GM12878 (cell line): ENCODE measurements around the gene KLK6. TPM values are rescaled to one million over a fixed set of nuclear protein-coding genes. Genes with fewer than 3 reads are reported as not detected.

ENCODE experiments used
- ATAC-seq: fragments of 200-7000 bp; cut with Tn5 transposase; 3 replicates; pipeline ENCODE4 v1.9.1; 2020; ENCODE audit warnings: mild to moderate bottlenecking, moderate library complexity
- BruUV-seq: library from RNA; stranded (reverse); fragments of 400-500 nt; replicated peaks from 2 replicates; lab custom pipeline; 2021; lab: Mats Ljungman, UMichigan
- CTCF ChIA-PET: fragments of 300-600 bp; sonication (Branson Sonifier 250); formaldehyde crosslinking; extraction: SDS; loops from one replicate; lab custom pipeline; 2021; ENCODE audit warnings: inconsistent platforms; lab: Yijun Ruan, JAX
- POLR2A ChIA-PET: fragments of 350-600 bp; formaldehyde crosslinking; extraction: SDS; loops from one replicate; lab custom pipeline; 2021; ENCODE audit warnings: inconsistent platforms; lab: Charles Lee
- RAD21 ChIA-PET: fragments of 300-600 bp; sonication (Branson Sonifier 250); formaldehyde crosslinking; loops from one replicate; lab custom pipeline; 2023; ENCODE audit warnings: antibody characterized with exemption; ENCODE audit not compliant: unreplicated experiment; lab: Charles Lee
- SMC1A ChIA-PET: fragments of 300-600 bp; sonication (Branson Sonifier 250); formaldehyde crosslinking; loops from one replicate; lab custom pipeline; 2023; ENCODE audit not compliant: unreplicated experiment, uncharacterized antibody; lab: Charles Lee
- DNase-seq: peaks from one replicate; pipeline ENCODE4 v3.0.0-alpha.2; 2011; ENCODE audit warnings: low read depth, low spot score
- FAIRE-seq: peaks from 3 replicates; lab custom pipeline; 2011; peaks lifted over from hg19 to GRCh38; lab: Jason Lieb, UNC
- H2AFZ ChIP-seq: 2 replicates; pipeline ENCODE4 v1.6.0; 2011; ENCODE audit warnings: low read depth, low read length, control low read depth; ENCODE audit not compliant: control insufficient read depth
- H3K27ac ChIP-seq: 2 replicates; pipeline ENCODE4 v1.5.1; 2011; ENCODE audit warnings: control low read depth; ENCODE audit not compliant: control insufficient read depth, insufficient read depth
- H3K27me3 ChIP-seq, 2 experiments: replicated peaks in 1 of 2; 2 replicates each; pipeline versions ENCODE4 v1.6.0 to v1.6.1; 2011; ENCODE audit warnings: low read length in 1 of 2; ENCODE audit not compliant: control insufficient read depth in 2 of 2, insufficient read depth in 2 of 2
- H3K36me3 ChIP-seq, 2 experiments: 2 replicates each; pipeline ENCODE4 v1.5.1; 2011; ENCODE audit warnings: low read length in 1 of 2; ENCODE audit not compliant: control insufficient read depth in 2 of 2, insufficient read depth in 2 of 2
- H3K4me1 ChIP-seq: 2 replicates; pipeline ENCODE4 v1.6.1; 2011; ENCODE audit warnings: mild to moderate bottlenecking, low read length, moderate library complexity, mixed read lengths; ENCODE audit not compliant: control insufficient read depth, insufficient read depth
- H3K4me2 ChIP-seq: 2 replicates; pipeline ENCODE4 v1.6.0; 2011; ENCODE audit warnings: control low read depth; ENCODE audit not compliant: control insufficient read depth, insufficient read depth
- H3K4me3 ChIP-seq: fragments of 200-600 bp; sonication (generic); 2 replicates; pipeline ENCODE4 v1.5.1; 2016
- H3K79me2 ChIP-seq: 2 replicates; pipeline ENCODE4 v1.6.0; 2011; ENCODE audit warnings: low read length; ENCODE audit not compliant: control insufficient read depth, insufficient read depth
- H3K9ac ChIP-seq: 2 replicates; pipeline ENCODE4 v1.8.0; 2011; ENCODE audit warnings: low read length, control low read depth, mixed read lengths; ENCODE audit not compliant: control insufficient read depth, insufficient read depth
- H3K9me3 ChIP-seq: replicated peaks from 3 replicates; pipeline ENCODE4 v1.5.1; 2011; ENCODE audit warnings: mild to moderate bottlenecking, low read length; ENCODE audit not compliant: control insufficient read depth, insufficient read depth
- H4K20me1 ChIP-seq: 2 replicates; pipeline ENCODE4 v1.6.0; 2011; ENCODE audit not compliant: control insufficient read depth, insufficient read depth
- BMI1 ChIP-seq: fragments of 450-650 bp; IDR thresholded peaks from 2 replicates; pipeline ENCODE4 v1.6.1; 2016; ENCODE audit warnings: mild to moderate bottlenecking, moderate library complexity, borderline replicate concordance
- CEBPB ChIP-seq, 2 experiments: fragments of 150-350 bp in 1 of 2; IDR thresholded peaks; 2 replicates each; pipeline ENCODE4 v1.6.1; 2012 to 2014; ENCODE audit warnings: low read depth in 2 of 2, low read length in 2 of 2, borderline replicate concordance in 1 of 2, inconsistent platforms in 1 of 2
- CHD2 ChIP-seq: IDR thresholded peaks from 2 replicates; pipeline ENCODE4 v1.6.1; 2011; ENCODE audit warnings: low read depth, low read length, improper control_type of control experiment, borderline replicate concordance
- CHD4 ChIP-seq: fragments of 200-600 bp; sonication (generic); IDR thresholded peaks from 2 replicates; pipeline ENCODE4 v1.6.1; 2016; ENCODE audit warnings: mild to moderate bottlenecking
- NFYB ChIP-seq: IDR thresholded peaks from 2 replicates; pipeline ENCODE4 v1.6.1; 2011; ENCODE audit warnings: low read depth, mild to moderate bottlenecking, low read length, improper control_type of control experiment, moderate library complexity; ENCODE audit not compliant: insufficient read depth
- NRF1 ChIP-seq: conservative IDR thresholded peaks from 2 replicates; pipeline ENCODE4 v1.6.1; 2011; ENCODE audit warnings: mild to moderate bottlenecking, low read depth, low read length, improper control_type of control experiment
- SIX5 ChIP-seq: IDR thresholded peaks from 2 replicates; pipeline ENCODE4 v1.6.1; 2011; ENCODE audit warnings: mild to moderate bottlenecking, low read depth, low read length, moderate library complexity; ENCODE audit not compliant: severe bottlenecking
- ZNF217 ChIP-seq: fragments of 450-650 bp; IDR thresholded peaks from 2 replicates; pipeline ENCODE4 v1.6.1; 2017; ENCODE audit warnings: antibody characterized with exemption, mild to moderate bottlenecking
- WGBS: methylation state at CpG from one replicate; pipeline ENCODE4 v1.1.6; 2016; ENCODE audit warnings: low lambda C conversion rate; ENCODE audit not compliant: insufficient replicate concordance, insufficient coverage; ENCODE audit errors: missing lambda C conversion rate; 5-methylcytosine and 5-hydroxymethylcytosine counted together
- in situ Hi-C: fragments of 300-500 bp; cut with MboI; formaldehyde crosslinking; loops from 9 replicates; pipeline ENCODE4 v1.14.3; 2018; ENCODE audit warnings: mixed read lengths
- intact Hi-C: fragments of 100-400 bp; cut with micrococcal nuclease; formaldehyde crosslinking; loops from one replicate; pipeline ENCODE4 v1.14.2; 2022; ENCODE audit not compliant: unreplicated experiment
- polyA plus RNA-seq, 11 experiments: library from polyadenylated mRNA; depleted of rRNA in 4 of 11; unstranded in 6 of 11; stranded (reverse) in 5 of 11; fragments of >200 nt; fragmentation: Nextera tagmentation in 4 of 11; fragmentation: Illumina TruSeq in 1 of 11; extraction: Ambion mirVana in 4 of 11; extraction: Trizol in 1 of 11; gene quantifications; 1 replicate in 1 of 11; 2 replicates in 10 of 11; pipeline versions ENCODE4 v1.2.1 to v1.2.3, GENCODE V29; 2011 to 2016; ENCODE audit warnings: inconsistent platforms in 2 of 11, missing spikeins in 2 of 11, low read depth in 1 of 11
- total RNA-seq, 4 experiments: library from RNA; depleted of rRNA in 3 of 4; stranded (reverse); fragments of >200 nt in 3 of 4; fragmentation: Illumina TruSeq in 1 of 4; extraction: Trizol in 1 of 4; gene quantifications; 2 replicates each; pipeline versions ENCODE4 v1.2.1 to v1.2.3, GENCODE V29; 2013 to 2021
- TF ChIP-seq, protein P1 (sequence below): IDR thresholded peaks from 2 replicates; pipeline ENCODE4 v1.6.1; 2012; ENCODE audit warnings: improper control_type of control experiment, low read depth, low read length; ENCODE audit not compliant: insufficient replicate concordance
- TF ChIP-seq, protein P2 (sequence below): fragments of 450-650 bp; IDR thresholded peaks from 2 replicates; pipeline ENCODE4 v1.6.1; 2017; ENCODE audit warnings: mild to moderate bottlenecking
- TF ChIP-seq, protein P3 (sequence below): fragments of 450-650 bp; IDR thresholded peaks from 2 replicates; pipeline ENCODE4 v1.6.1; 2017; ENCODE audit warnings: antibody characterized with exemption, mild to moderate bottlenecking, moderate library complexity
- TF ChIP-seq, protein P4 (sequence below): fragments of 450-650 bp; IDR thresholded peaks from 2 replicates; pipeline ENCODE4 v1.6.1; 2018; ENCODE audit warnings: borderline replicate concordance, mild to moderate bottlenecking; ENCODE audit not compliant: partially characterized antibody

KLK6 gene
- total and polyA plus RNA-seq, 10 of the 15 experiments (the other 5 are each of a cell fraction or from before 2014, with no cell fraction given), result not detected

DNA sequence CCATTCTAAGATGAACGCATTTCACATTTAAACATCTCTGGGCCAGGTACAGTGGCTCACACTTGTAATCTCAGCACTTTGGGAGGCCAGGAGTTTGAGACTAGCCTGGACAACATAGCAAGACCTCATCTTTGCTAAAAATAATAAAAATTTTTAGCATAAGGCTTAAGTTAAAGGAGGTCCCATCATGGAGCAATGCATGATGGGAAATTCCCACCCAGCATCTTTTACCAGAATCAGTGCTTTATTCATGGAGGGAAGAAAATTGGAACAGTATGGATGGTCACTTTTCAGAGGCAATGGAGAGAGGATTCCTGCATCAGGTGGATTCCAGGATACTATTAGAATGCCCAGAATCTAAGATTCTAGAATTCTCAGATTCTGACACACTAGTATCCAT is 35.9 kb upstream of the KLK6 start:
- Histone ChIP-seq H3K4me1 (no peaks in the 10 kb centered on the region), H2AFZ (no peak overlapping the region), H3K27me3 (no peaks in the 10 kb centered on the region), H3K4me2 (no peak overlapping the region), H3K9ac (no peak overlapping the region), H3K4me3 (no peak overlapping the region), H3K79me2 (no peaks in the 10 kb centered on the region), H3K36me3 (no peaks in the 10 kb centered on the region), H3K27ac (no peak overlapping the region), H3K9me3 (no peaks in the 10 kb centered on the region), H4K20me1 (no peaks in the 10 kb centered on the region)
- intact Hi-C loops (no loop called here), in situ Hi-C loops (no loop called here)
- whole genome bisulfite sequencing, result 86% methylated on average over 1 of the region's 1 CpG
- ChIA-PET RAD21 (no interaction called here), POLR2A (no interaction called here), SMC1A (no interaction called here), CTCF (no interaction called here)
- FAIRE-seq (no peak), ATAC-seq (no peak), DNase-seq (no peak)
- no TSS peak for BruUV-seq
- TF ChIP-seq, protein P1, sequence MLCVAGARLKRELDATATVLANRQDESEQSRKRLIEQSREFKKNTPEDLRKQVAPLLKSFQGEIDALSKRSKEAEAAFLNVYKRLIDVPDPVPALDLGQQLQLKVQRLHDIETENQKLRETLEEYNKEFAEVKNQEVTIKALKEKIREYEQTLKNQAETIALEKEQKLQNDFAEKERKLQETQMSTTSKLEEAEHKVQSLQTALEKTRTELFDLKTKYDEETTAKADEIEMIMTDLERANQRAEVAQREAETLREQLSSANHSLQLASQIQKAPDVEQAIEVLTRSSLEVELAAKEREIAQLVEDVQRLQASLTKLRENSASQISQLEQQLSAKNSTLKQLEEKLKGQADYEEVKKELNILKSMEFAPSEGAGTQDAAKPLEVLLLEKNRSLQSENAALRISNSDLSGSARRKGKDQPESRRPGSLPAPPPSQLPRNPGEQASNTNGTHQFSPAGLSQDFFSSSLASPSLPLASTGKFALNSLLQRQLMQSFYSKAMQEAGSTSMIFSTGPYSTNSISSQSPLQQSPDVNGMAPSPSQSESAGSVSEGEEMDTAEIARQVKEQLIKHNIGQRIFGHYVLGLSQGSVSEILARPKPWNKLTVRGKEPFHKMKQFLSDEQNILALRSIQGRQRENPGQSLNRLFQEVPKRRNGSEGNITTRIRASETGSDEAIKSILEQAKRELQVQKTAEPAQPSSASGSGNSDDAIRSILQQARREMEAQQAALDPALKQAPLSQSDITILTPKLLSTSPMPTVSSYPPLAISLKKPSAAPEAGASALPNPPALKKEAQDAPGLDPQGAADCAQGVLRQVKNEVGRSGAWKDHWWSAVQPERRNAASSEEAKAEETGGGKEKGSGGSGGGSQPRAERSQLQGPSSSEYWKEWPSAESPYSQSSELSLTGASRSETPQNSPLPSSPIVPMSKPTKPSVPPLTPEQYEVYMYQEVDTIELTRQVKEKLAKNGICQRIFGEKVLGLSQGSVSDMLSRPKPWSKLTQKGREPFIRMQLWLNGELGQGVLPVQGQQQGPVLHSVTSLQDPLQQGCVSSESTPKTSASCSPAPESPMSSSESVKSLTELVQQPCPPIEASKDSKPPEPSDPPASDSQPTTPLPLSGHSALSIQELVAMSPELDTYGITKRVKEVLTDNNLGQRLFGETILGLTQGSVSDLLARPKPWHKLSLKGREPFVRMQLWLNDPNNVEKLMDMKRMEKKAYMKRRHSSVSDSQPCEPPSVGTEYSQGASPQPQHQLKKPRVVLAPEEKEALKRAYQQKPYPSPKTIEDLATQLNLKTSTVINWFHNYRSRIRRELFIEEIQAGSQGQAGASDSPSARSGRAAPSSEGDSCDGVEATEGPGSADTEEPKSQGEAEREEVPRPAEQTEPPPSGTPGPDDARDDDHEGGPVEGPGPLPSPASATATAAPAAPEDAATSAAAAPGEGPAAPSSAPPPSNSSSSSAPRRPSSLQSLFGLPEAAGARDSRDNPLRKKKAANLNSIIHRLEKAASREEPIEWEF, result no peak
- TF ChIP-seq CHD4, result no peak
- no peak for TF ChIP-seq BMI1
- TF ChIP-seq ZNF217, result no peak
- TF ChIP-seq, protein P2, sequence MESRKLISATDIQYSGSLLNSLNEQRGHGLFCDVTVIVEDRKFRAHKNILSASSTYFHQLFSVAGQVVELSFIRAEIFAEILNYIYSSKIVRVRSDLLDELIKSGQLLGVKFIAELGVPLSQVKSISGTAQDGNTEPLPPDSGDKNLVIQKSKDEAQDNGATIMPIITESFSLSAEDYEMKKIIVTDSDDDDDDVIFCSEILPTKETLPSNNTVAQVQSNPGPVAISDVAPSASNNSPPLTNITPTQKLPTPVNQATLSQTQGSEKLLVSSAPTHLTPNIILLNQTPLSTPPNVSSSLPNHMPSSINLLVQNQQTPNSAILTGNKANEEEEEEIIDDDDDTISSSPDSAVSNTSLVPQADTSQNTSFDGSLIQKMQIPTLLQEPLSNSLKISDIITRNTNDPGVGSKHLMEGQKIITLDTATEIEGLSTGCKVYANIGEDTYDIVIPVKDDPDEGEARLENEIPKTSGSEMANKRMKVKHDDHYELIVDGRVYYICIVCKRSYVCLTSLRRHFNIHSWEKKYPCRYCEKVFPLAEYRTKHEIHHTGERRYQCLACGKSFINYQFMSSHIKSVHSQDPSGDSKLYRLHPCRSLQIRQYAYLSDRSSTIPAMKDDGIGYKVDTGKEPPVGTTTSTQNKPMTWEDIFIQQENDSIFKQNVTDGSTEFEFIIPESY, result no peak
- no peak for TF ChIP-seq NFYB
- no peak for TF ChIP-seq CHD2
- TF ChIP-seq NRF1, result no peak
- TF ChIP-seq SIX5, result no peak
- no peak for TF ChIP-seq CEBPB (IDR thresholded peaks at IDR 0.05; ENCODE audit: borderline replicate concordance in 1 of 2, low read depth in 2 of 2, low read length in 2 of 2)
- TF ChIP-seq, protein P3, sequence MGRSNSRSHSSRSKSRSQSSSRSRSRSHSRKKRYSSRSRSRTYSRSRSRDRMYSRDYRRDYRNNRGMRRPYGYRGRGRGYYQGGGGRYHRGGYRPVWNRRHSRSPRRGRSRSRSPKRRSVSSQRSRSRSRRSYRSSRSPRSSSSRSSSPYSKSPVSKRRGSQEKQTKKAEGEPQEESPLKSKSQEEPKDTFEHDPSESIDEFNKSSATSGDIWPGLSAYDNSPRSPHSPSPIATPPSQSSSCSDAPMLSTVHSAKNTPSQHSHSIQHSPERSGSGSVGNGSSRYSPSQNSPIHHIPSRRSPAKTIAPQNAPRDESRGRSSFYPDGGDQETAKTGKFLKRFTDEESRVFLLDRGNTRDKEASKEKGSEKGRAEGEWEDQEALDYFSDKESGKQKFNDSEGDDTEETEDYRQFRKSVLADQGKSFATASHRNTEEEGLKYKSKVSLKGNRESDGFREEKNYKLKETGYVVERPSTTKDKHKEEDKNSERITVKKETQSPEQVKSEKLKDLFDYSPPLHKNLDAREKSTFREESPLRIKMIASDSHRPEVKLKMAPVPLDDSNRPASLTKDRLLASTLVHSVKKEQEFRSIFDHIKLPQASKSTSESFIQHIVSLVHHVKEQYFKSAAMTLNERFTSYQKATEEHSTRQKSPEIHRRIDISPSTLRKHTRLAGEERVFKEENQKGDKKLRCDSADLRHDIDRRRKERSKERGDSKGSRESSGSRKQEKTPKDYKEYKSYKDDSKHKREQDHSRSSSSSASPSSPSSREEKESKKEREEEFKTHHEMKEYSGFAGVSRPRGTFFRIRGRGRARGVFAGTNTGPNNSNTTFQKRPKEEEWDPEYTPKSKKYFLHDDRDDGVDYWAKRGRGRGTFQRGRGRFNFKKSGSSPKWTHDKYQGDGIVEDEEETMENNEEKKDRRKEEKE, result no peak
- TF ChIP-seq, protein P4, sequence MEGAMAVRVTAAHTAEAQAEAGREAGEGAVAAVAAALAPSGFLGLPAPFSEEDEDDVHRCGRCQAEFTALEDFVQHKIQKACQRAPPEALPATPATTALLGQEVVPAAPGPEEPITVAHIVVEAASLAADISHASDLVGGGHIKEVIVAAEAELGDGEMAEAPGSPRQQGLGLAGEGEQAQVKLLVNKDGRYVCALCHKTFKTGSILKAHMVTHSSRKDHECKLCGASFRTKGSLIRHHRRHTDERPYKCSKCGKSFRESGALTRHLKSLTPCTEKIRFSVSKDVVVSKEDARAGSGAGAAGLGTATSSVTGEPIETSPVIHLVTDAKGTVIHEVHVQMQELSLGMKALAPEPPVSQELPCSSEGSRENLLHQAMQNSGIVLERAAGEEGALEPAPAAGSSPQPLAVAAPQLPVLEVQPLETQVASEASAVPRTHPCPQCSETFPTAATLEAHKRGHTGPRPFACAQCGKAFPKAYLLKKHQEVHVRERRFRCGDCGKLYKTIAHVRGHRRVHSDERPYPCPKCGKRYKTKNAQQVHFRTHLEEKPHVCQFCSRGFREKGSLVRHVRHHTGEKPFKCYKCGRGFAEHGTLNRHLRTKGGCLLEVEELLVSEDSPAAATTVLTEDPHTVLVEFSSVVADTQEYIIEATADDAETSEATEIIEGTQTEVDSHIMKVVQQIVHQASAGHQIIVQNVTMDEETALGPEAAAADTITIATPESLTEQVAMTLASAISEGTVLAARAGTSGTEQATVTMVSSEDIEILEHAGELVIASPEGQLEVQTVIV, result no peak
